GM18502 (cell line): ENCODE measurements around the gene KIF26A.

Source experiments
- ATAC-seq: cut with Tn5 transposase; IDR thresholded peaks from one replicate; pipeline ENCODE4 v1.9.1; 2021; ENCODE audit warnings: mild to moderate bottlenecking; ENCODE audit not compliant: unreplicated experiment, poor library complexity

Gene KIF26A

GRCh38 chr14:104126753-104127152 is 11.6 kb upstream of the KIF26A start:
- ATAC-seq: no peak

- ATAC-seq: no peak
Measured at GRCh38 chr14:104128981-104129380, 9.4 kb upstream of the KIF26A start.

- no peak for ATAC-seq
Measured at GRCh38 chr14:104129556-104129955, 8.8 kb upstream of the KIF26A start.

DNA sequence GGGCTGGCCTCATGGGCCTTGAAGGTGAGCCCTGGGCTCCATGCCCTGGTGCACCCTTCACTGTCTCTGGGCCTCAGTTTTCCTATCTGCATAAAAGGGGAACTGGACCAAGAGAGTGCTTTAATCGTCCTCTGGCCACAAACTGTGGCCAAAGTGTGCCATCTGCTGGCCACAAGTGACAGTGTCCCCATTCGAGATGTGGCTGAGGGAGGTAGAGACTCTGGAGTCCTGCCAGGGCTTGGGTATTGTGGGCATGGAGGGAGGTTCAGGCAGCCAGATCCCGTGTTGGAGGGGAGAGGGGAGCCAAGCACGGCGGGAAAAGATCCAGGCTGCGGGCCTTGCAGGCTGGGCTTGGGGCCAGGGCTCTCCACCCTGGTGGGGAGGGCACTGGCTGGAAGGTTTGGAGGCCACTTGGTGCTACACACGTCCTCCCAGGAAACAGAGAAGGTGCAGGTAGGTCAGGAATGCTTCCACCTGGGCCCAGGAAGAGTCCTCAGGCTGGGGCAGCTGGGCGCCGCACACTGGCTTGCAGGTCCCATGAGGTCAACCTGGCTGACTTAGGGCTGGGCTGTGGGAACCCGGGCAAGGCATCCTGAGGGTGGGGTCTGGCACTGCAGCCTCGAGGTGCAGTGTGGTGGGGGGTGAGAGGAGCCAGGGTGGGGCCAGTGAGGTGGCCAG is 7.3 kb upstream of the KIF26A start:
- ATAC-seq: no peak

DNA sequence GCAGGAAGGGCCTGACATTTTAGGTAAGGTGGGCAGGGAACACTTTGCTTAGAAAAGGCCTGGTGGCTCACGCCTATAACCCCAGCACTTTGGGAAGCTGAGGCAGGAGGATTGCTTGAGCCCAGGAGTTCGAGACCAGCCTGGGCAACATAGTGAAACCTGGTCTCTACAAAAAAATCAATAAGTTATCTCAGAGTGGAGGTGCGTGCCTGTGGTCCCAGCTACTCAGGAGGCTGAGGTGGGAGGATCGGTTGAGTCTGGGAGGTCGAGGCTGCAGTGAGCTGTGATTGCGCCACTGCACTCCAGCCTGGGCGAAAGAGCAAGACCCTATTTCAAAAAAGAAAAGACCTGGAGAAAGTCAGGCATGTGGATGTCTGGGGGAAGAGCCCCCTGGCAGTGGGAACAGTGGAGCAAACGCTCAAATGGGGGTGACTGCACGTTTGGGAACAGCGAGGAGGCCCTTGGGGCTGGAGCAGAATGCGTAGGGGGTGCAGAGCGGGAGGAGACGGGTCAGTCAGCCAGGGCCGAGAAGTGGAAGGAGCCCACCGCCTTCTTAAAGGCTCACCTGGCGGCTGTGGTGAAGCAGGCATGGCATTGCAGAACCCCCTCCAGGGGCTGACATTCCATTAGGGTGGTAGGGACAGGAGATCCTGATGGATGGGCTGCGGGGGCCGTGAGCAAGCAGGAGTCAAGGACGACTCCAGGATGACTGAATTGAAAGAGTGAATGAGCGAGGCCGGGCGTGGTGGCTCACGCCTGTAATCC is 6.2 kb upstream of the KIF26A start:
- no peak for ATAC-seq

DNA sequence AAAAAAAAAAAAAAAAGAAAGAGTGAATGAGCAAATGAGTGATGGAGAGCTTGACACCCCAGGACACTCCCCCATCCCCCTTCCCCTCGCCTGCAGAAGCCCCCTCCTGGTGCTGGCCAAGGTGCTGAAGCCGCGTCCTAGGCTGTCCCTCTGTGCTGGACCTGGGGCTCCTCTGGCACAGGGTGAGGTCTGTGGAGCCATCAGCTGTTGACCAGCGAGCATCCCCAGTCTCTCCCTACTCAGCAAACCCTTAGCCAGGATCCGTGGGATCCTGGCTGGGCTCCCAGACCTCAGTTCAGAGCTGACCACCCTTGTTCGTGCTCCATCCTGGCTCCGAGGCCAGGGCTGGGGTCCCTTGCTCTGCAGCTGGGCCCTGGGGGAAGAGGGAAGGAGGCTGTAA is 5.4 kb upstream of the KIF26A start:
- ATAC-seq: no peak

DNA sequence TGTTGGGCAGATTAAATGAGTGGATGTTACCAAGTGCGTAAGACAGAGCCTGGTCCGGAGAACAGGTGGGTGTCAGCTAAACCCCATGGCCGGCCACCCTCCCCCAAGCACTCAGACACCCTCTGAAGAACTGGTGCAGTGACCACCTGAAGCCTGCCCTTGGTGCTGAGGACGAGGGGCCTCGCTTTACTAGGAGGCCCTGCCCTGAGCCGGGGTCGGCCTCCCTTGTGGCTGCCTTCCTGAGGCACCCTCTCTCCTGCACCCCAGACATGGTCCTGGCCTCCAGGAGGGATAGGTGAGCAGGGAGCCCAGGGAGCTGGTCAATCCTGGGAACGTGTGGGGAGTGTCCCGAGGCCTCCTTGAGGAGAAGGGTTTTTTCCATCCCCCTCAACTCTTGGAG is 4.9 kb upstream of the KIF26A start:
- no peak for ATAC-seq

GRCh38 chr14:104134061-104134965 is 4.1 kb upstream of the KIF26A start:
- no peak for ATAC-seq

DNA sequence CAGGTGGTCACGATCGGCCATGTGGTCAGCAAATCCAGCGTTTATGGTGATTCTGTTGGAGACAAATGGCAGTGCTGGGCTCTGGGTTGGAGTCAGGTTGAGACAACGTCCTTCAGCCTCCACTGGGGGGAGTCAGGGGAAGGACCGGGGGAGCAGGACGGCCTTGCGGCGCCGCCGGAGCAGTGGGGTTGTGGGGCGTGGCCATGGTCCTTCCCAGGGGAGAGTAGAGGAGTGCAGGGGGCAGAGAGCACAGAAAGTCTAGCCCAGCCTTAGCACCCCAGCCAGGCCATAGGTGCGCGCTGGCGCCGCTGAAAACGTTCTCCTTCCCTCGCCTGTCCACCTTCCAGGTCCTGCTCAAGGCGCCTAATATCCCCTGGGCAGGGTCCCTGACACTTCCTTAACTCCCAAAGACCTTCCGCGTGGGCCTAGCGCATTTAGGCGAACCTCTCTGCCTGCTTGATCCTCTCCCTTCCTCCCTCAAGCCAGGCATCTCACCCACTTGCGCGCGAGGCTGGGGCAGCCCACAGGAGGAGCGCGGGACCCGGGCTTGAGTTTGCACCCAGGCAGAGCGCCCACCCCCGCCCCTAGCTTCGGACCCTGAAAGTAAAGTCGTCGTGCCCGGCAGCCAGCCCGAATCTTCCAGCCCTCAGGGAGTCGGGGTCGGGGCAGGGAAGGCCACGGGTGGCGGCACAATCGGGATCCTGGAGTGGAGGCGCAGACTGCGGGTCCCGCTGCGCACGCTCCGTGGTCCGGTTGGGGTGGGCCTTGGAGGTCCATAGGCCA is 3.1 kb upstream of the KIF26A start:
- ATAC-seq: no peak

DNA sequence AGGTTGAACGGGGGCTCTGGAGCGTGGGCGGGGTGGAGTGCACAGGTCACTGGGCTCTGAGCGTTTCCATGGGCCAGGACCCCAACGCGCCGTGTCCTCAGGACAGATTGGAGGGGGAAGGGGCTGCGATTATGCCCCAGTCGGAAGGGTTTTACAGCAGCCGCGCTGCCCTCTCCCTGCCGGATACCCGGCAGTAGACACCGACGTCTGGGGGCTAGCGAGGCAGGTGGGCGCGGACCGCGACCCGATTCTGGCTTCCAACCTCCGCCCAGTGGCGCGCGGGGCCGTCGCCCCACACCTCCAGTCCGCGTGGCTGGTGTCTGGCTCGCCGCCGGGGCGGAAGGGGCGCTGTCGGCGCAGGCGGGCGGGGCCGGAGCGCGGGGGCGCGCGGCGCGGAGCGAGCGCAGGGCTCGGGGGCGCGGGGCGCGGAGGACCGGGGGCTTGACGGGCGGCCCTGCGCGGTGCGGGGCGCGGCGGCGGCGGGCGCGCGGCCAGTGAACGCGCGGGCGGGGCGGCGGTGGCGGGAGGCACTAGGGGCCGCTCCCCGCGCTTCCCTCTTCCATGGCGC is 2.4 kb upstream of the KIF26A start:
- ATAC-seq: no peak

DNA sequence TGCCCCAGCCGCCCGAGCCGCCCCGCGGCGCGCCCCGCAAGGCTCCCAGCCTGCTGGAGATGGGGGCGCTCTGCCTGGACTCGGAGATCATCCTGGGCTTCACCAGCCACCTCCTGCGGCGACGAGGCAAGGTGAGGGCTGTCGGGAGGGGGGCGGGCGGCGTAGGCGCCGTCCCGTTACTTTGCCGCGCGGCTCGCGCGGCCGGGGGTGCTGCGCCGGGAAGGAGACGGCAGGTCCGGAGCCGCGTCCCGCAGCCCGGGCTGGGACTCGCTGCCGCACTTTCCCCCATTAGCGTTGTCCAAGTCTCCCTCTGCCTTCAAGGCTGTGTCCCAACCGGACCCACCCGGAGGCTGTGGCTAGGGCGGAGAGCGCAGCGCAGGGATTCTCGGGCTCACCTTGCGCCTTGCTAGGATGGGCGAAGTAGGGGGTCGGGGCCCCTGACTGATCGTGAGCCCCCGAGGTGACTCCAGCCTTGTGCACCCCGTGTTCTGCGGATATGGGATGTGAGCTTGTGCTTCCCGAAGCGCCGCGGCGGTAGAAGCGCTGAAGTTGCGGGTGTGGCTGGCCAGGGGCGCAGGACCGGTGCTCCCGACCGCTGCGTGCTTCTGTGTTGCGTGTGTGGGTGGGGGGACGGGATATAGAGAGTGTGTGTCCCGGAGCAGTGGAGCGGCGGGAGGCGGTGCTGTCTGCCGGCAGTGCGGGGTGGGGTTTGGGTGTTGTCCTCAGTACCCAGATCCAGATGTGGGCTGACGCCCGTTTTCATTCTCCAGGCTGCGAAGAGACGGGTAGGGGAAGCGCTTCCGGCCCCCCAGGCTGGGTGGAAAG is 1.7 kb upstream of the KIF26A start:
- no peak for ATAC-seq

DNA sequence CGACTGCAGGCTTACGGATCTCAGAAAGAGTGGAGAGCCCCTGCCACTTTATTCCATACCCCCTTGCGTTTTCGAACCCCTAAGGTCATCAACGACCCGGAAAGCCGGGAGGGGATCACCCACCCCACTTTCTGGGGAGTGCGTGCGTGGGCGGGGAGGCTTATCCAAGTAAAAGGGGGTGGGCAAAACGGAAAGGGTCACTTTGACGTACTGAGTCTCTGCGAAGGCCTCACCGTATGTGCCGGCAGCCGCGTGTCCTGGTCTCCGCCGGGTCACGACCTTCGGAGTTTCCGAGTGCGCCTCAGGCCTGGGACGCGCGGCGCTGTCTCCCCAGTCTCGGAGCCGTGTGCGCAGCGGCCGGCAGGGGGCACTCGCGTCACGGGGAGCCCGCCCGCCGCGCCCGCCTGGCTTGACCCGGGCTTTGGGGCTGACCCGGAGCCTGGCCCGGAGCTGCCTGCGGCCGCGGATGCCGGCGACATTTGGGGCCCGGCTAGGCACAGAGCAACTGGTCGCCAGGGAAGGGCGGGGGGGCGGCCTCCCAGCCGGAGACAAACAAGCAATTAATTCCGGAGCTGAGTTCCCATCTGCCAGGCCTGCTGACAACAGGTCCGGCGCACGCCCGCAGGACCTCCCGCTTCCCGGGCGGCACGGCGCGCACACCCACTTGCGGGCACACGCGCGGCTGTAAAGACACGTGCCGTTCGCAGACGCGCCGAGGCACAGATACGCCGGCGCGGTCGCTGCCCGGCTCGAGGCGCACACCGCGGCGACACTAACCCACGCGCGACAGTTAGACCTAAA is 890 bp upstream of the KIF26A start:
- ATAC-seq: no peak

GRCh38 chr14:104138718-104139459 is 502 bp downstream of the KIF26A start:
- no peak for ATAC-seq

DNA sequence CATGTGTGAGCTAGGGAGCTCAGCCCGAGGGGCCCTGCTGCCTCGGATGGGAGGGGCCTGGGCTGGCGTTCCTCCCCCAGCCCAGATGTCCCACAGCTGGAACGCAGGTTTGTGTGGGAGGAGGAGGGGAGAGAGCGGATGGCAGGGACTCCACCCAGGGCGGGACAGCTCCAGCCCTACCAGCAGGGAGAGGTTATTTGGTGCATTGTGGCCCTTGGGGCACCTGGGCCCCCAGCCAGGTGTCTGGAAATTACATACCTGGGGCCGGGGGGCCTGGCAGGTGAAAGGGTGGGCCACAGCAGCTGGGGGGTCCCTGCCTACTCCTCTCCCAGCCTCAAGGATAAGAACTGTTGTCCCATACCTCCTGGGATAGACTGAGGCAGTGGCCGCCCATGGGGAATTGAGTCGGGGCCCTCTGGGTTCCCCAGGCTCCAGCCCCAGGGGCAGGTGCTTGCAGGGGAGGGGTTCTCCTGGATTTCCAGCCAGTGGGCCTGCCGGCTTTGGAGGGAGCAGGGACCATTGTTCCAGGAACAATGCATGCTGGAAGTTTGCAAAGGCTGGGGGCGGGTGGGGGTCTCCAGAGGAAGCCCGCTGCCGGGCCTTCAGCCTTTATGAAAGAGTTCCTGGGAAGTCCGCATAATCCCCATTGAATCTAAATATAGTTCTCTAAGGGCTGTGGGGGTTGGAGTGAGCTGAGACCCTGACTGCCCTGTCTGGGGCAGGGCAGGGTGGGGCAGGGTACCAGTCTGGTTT is 1.2 kb downstream of the KIF26A start:
- no peak for ATAC-seq

- ATAC-seq: no peak
Measured at GRCh38 chr14:104140213-104140462, 1.8 kb downstream of the KIF26A start.

- ATAC-seq: no peak
Measured at GRCh38 chr14:104140463-104141331, 2.3 kb downstream of the KIF26A start.
